ENCODE results near the gene HIVEP1. TPM values are rescaled to one million over a fixed set of nuclear protein-coding genes. Genes with fewer than 3 reads are reported as not detected.

Gene HIVEP1
- total RNA-seq, 2 donors from 2014 or later = 12.5 to 15.2 TPM

GRCh38 chr6:12084681-12085080, 72.6 kb downstream of the HIVEP1 start:
- H3K36me3 ChIP-seq (replicated peaks in 1 of 2; ENCODE audit: insufficient read depth in 1 of 2, low read depth in 2 of 2) = no peaks in the 10 kb centered on the region
- DNase-seq (no peak), ATAC-seq (no peak)
- peaks cover 4% of the 10 kb centered on the region for H3K4me1 ChIP-seq
- no peak for TF ChIP-seq CTCF (IDR thresholded peaks at IDR 0.05)
- TF ChIP-seq POLR2A (IDR thresholded peaks at IDR 0.05) = no peak
- H3K4me3 ChIP-seq = no peak overlapping the region
- WGBS, 2 donors = 61 to 62% methylated on average over 7 of the region's 7 CpGs
- H3K9me3 ChIP-seq = no peaks in the 10 kb centered on the region
- no peaks in the 10 kb centered on the region for H3K27me3 ChIP-seq
- H3K27ac ChIP-seq = no peak overlapping the region
- intact Hi-C loops (cut with DNase I) = no loop called here

- 93 to 97% methylated on average over 1 of the region's 1 CpG for WGBS, 2 donors
- DNase-seq (no peak), ATAC-seq (no peak)
- H3K4me3 ChIP-seq = no peak overlapping the region
- peaks cover 10% of the 10 kb centered on the region for H3K4me1 ChIP-seq
- TF ChIP-seq CTCF (IDR thresholded peaks at IDR 0.05) (no peak), POLR2A (IDR thresholded peaks at IDR 0.05) (no peak)
- no peaks in the 10 kb centered on the region for H3K36me3 ChIP-seq (replicated peaks in 1 of 2; ENCODE audit: insufficient read depth in 1 of 2, low read depth in 2 of 2)
- H3K27ac ChIP-seq = no peak overlapping the region
- H3K9me3 ChIP-seq = no peaks in the 10 kb centered on the region
- intact Hi-C loops (cut with DNase I) = no loop called here
- H3K27me3 ChIP-seq = no peaks in the 10 kb centered on the region
Measured at GRCh38 chr6:12088531-12088930, 76.4 kb downstream of the HIVEP1 start.

GRCh38 chr6:12090714-12091113, 78.6 kb downstream of the HIVEP1 start:
- H3K36me3 ChIP-seq (replicated peaks in 1 of 2; ENCODE audit: insufficient read depth in 1 of 2, low read depth in 2 of 2) = no peaks in the 10 kb centered on the region
- no peak overlapping the region for H3K4me3 ChIP-seq
- H3K9me3 ChIP-seq = no peaks in the 10 kb centered on the region
- intact Hi-C loops (cut with DNase I) = no loop called here
- no peak overlapping the region for H3K27ac ChIP-seq
- TF ChIP-seq CTCF (IDR thresholded peaks at IDR 0.05) = no peak
- no peak for TF ChIP-seq POLR2A (IDR thresholded peaks at IDR 0.05)
- ATAC-seq (no peak), DNase-seq (no peak)
- no peaks in the 10 kb centered on the region for H3K27me3 ChIP-seq
- H3K4me1 ChIP-seq = peaks cover 10% of the 10 kb centered on the region

DNA sequence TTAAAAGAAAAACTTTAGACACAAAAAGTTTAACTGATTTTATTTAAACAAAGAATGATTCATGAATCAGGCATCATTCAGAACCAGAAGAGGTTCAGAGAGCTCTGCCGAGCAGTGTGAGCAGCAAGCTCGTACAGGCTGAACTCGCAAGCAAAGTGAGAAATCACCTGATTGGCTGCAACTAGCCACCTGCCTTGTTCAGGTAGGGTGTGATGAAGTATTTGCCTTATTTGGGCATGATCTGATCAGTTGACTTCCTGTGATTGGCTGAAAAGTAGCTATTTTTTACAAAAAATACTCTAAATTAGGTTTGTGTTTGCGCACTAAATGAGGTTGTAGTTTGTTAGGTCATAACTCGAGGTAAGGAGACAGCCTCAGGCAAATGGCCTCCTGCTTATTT, 80.7 kb downstream of the HIVEP1 start:
- Histone ChIP-seq H3K4me1 (peaks cover 10% of the 10 kb centered on the region), H3K9me3 (no peaks in the 10 kb centered on the region), H3K27me3 (no peaks in the 10 kb centered on the region), H3K27ac (no peak overlapping the region), H3K36me3 (replicated peaks in 1 of 2; ENCODE audit: insufficient read depth in 1 of 2, low read depth in 2 of 2) (no peaks in the 10 kb centered on the region), H3K4me3 (no peak overlapping the region)
- TF ChIP-seq CTCF (IDR thresholded peaks at IDR 0.05) (no peak), POLR2A (IDR thresholded peaks at IDR 0.05) (no peak)
- ATAC-seq = no peak
- intact Hi-C loops (cut with DNase I) = no loop called here
- 97 to 99% methylated on average over 5 of the region's 5 CpGs for WGBS, 2 donors
- no peak for DNase-seq

GRCh38 chr6:12094689-12095088, 82.6 kb downstream of the HIVEP1 start:
- DNase-seq = no peak
- peaks cover 10% of the 10 kb centered on the region for H3K4me1 ChIP-seq
- H3K27ac ChIP-seq = no peak overlapping the region
- no peaks in the 10 kb centered on the region for H3K9me3 ChIP-seq
- ATAC-seq = no peak
- TF ChIP-seq POLR2A (IDR thresholded peaks at IDR 0.05) (no peak), CTCF (IDR thresholded peaks at IDR 0.05) (no peak)
- H3K4me3 ChIP-seq = no peak overlapping the region
- intact Hi-C loops (cut with DNase I) = no loop called here
- no peaks in the 10 kb centered on the region for H3K27me3 ChIP-seq
- WGBS, 2 donors = 79 to 81% methylated on average over 1 of the region's 1 CpG
- H3K36me3 ChIP-seq (replicated peaks in 1 of 2; ENCODE audit: insufficient read depth in 1 of 2, low read depth in 2 of 2) = no peaks in the 10 kb centered on the region

All from body of pancreas (tissue), 4 donors.